HG03565 (cell line): Measurements from ENCODE around the gene AOPEP.

Experiments
- ATAC-seq: cut with Tn5 transposase; IDR thresholded peaks from one replicate; pipeline ENCODE4 v1.9.1; 2021; ENCODE audit warnings: mild to moderate bottlenecking, moderate library complexity; ENCODE audit not compliant: unreplicated experiment

Gene AOPEP

DNA sequence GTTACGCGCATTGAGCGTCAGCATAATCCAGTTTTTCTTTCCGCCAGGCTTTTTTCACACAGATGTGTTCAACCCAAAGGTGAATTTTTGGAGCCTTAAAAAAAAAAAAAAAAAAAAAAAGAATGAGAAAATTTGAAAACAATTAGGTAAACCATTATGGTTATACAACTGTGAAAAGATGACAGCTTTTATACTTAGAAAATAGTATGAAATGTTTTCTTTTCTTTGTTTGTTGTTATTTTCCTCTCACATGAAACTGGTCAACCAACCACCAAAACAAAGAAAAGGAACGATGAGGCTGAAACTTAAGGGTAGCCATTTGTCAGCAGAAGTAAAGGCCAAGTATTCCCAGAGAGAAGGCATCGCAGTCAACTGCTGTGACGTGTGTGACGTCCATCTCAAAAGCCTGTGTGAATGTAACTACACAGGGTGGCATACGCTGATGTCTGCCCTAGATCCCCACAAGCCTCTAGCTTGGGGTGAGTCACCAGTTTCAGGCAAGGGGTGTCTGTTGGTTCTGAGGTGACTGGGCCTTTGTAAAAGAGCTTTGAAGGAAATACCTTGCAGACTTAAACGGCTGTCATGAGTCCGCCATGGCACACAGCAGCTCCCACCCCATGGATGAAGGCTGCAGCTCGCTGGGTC is 182.9 kb downstream of the AOPEP start:
- ATAC-seq = no peak

DNA sequence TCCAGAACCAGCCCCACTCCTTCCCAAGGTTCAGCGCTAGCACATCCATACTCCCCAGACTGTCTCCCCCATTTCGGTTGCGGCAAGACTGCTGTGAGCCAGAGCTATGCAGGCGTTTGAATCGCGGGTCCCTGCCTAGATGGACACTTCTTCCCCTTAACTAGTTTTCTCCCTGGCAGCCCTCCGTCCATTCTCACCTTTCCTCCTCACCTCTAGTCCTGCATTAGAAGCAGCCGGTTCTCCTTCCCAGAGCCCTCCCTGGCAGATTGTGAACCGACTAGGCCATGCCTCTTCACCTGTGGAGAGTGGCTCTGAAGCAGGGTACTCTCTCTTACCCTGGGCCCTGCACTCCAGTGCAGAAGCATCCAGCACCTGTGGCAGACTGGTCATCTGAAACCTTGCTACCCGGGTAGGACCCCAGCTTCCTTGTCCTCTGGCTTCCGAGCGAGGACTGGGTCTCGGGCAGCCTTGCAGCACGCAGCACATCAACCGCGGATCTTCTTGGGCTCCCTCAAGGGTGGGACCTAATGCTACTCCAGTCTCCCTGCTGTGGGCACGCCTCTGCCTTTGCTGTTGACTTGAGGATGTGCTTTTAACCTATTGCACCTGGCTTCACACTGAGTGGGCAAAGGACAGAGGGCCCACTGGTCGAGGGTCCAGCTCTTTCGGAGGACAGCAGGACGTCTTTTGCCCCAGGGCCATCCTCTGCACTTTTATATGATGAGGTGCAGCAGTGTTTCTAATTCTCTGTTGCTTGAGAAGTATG is 183.6 kb downstream of the AOPEP start:
- no peak for ATAC-seq

DNA sequence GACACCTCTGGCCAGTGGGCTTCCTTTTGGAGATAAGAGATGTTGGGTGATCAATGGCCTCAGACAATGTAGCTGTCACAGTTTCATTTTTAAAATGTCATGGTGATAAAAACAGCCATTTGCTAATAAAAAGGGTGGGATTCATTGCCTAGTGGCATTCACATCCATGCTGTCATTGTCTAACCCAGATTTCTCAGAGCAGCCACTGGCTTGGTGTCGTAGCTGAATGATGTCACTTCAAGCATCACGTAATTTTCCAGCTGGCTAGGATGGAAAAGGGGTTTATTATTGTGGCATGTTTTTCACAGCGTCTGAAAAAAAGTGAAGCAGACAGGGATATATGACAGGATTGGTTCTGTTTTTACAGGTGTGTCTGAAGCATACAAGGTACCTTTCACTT is 184.7 kb downstream of the AOPEP start:
- no peak for ATAC-seq

DNA sequence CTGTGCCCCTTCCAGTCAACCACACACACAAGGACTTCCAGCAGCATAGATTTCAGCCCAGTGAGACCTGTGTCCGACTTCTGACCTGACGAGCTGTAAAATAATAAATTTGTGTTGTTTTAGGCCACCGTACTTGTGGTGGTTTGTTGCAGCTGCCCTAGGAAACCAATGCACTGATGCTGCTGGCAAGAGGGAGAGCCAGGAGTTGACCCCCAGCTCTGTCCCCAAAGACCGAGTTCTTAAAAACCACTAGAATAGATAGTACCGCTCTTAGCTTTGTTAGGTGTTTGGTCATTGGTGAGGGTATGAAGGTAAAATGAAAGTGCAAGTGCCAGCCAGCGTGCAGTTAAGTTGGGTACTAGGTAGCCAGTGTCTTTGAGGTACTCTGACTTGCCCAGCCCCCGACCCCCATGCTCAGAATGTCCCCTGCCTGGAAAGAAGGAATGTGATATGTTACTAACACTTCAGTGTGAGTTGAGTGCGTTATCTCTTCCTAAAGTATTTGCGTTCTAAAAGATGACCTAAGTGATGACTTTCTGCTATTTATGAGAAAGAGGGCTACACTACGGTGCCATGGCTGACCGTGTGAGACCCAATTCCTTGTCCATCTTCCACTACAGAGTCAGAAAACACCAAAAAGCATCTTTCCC is 185.6 kb downstream of the AOPEP start:
- ATAC-seq = no peak

DNA sequence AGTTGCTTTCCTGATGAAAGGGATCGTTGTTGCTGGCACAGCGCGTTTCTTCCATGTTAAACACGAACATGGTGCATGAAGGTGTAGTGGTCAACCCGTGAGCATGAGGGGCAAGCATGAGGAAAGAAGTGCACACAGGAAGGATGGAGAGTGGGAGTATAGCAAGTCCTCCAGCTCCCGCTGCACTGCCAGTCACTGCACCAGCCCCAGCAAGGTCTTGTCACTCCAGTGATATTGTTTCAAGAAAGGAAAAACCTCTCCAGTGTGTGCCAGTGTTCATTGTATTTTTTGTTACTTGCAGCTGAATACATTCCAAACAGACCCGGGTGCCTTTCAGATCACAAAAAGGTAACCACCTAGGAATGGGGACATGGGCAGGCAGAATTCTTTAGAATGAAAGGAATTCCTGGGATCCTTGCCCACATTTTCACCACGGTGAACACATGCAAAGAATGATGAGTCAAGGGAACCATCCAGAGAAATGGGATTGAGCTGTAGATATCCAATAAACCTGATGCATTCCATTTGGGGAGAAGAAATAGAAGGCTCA is 186.3 kb downstream of the AOPEP start:
- no peak for ATAC-seq

DNA sequence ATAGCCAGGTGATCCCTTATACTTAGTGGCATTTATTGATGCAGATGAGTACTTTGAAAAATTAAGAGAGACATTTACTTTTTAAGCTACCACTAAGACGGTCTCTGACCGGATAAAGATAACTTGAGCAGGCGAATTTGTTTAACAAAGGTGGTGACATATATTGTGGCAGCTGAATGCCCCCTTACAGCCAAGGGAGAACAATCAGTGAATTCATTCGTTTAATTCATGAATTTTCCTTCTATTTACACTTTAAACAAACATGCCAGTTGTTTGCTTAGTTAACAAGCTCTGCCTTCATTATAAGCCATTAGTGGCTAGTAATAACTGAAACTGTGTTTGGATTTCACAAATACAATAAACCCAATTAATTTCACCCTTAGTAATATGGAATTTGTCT is 187.1 kb downstream of the AOPEP start:
- ATAC-seq = no peak

DNA sequence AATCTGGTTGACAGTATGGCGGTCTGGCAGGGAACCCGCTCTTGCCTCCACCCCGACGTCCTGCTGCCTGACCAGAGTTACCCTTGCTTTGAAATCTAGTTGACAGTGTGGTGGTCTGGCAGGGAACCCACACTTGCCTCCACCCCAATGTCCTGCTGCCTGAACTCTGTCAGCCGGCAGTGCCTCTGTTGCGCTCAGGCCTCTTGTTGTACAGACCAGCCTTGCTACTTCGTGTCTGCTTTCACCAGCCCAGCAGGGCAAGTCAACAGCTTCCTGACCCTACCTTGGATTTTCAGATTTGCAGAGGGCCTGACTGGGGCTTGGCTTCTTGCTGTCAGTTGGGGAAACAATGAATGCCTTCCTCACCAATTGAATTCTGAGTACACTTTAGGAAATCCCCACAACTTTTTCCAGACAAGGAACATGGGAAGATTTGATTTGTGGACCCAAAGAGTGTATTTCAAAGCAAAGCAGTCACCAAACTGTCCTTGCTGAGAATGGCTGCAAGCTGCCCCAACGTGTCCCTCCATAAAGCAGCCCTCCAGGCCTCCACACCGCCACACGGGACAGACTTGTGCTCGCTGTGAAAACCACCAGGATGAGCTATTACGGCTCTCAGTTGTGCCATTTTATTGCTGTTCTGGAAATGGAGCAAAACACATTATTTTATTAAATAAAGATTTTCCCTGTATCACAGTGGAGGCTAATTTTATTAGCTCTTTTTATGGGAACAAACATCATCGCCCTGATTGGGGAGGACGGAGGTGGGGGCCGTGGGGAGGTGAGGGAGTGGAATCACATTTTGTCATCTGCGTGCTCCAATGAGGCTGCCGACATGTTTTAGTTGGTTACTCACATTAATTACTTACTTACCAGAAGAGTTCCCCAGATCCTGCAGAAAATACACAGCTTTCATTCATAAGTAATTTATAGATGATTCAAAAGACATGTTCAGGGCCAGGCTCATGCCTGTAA is 189.3 kb downstream of the AOPEP start:
- ATAC-seq = no peak

DNA sequence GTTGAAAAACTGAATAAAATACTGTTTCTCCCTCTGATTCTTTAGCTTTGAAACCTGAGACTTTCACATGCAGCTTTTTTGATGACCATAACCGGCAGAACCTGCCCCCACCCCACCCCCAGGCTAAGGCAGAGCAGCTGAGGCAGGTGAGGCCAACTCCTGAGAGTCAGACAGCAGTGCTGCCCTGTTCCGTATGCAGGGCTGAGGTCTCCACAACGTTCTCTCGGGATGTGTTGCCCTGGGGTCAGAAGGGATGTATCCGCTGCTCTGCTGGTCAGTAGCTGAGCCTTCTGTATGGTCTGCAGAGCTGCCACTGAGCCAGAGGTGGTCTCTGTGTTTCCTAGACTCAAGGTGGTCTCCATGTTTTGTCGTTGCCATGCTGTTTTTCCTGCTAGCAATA is 190.5 kb downstream of the AOPEP start:
- ATAC-seq = no peak

DNA sequence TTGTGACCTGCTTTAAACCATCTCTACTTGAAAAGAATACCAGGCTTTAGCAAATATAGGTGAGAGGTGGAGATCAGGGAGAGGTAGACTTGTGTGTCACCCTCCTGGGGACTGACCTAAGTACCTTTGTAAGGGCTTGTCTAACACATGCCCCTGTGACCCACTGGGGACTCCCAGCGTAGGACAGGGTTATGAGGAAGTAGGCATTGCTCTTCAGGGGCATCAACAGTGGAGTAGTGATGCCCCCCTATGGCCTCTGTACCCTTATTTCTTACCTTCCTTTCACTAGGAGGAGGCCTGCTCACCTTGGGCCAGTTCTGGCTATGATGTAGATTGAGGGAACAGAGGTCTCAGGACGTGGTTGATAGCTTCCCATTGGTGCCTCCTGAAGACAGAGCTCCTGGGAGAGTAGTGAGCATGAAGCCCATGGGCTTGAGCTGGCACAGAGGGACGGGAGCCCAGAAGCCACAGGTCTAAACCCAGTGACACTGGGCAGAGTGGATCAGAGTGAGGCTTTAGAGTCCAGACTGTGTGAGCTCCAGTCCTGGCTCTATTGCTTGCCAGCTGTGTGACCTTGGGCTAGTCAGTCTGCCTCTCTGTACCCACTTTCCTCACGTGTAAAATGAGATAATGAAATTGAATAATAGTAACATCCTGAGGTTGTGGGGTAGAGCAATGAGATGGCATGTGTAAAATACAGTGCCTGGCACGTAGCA is 191.7 kb downstream of the AOPEP start:
- no peak for ATAC-seq

DNA sequence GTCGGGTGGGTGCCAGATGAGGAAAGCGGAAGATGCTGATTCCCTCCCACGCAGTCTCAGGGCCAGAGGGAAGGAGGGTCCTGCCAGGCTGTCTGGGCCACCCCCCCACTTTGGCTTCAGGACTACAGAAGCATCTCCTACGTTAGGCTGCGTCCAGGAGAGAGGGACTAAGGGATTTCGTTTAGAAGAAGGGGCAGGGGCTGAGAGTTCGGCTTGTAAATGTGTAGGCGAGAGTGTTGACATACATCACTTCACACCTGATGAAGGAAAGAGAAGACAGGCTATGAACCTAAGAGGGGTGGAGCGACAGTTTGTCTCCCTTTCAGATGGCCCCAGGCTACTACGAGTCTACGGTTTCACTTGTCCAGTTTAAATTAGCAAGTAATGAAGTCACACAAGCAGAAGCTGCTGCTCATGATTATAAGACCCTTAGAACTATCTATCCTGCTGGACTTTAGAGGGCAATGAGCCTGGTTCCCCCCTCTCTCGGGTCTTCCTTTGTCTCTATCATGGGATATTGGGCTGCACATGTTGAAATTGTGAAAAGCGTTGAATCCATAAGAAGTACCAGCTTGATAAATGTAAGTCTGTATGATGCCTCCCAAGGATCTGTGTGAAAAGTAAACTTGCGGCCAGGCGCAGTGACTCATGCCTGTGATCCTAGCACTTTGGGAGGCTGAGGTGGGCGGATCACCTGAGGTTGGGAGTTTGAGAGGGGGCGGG is 193.0 kb downstream of the AOPEP start:
- no peak for ATAC-seq

DNA sequence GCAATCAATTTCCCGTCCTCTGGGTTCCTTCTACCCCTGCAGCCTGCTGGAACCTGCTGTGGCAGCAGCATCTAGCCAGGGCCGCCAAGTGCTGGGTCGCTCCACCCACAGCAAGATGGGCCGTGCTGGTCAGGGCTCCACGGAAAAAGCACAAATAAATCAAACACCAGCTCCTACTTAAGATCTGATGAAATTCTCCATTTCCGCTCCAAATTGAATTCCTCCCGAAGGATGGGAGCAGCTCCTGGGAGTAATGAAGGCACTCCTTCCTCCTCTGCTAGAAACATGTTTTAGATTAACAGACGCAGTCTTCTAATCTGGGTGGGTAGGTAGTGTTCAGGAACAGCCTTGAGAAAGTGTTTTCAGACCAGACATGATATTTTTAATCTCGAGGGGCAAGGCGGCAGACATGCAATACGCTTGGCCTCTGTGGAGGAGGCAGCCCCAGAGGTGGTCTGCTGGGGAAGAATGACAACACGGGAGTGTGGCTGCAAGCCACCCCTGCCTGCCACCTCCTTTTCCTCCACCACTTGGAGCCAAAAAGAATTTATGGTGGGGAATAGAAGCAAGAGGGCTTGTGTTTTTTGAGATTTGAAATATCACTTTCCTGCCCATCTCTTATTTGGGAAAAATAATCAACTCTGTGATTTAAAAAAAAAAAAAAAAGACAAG is 194.1 kb downstream of the AOPEP start:
- no peak for ATAC-seq

DNA sequence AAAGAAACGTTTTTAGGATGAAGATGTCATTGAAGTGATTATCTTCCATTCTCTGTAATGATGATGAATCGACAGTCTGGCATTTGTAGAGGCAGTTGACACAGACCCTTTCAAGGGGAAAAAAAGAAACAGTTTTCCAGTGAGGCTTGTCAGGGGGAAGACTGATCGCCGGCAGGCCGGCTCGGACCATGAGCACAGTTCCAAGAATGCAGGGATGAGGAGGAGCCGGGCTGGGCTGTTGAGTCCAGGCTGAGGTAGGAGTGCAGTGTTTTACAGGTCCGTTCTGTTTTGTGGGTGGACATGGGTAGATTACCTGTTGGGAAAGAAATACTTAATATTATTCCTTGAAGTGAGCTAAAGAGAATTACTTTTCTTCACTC is 194.6 kb downstream of the AOPEP start:
- ATAC-seq = no peak

DNA sequence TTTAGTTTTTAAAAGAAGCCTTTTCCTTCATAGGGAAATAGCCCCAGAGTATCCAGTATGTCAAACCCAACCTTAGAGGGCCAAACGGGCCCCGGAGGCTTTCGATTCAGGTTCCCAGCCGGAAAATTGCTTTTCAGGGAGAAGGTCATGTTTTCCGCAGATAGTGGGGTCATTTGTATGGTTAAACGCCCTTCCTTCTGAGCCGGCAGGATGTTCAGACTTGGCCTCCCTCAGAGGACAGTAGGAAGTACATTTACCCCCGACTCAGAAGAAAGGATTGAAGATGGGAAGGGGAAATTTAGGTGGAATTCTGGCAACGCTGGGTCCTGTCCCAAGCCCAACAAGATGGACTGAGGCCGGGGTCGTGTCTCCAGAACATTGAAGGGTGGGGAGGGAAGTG is 195.2 kb downstream of the AOPEP start:
- no peak for ATAC-seq

DNA sequence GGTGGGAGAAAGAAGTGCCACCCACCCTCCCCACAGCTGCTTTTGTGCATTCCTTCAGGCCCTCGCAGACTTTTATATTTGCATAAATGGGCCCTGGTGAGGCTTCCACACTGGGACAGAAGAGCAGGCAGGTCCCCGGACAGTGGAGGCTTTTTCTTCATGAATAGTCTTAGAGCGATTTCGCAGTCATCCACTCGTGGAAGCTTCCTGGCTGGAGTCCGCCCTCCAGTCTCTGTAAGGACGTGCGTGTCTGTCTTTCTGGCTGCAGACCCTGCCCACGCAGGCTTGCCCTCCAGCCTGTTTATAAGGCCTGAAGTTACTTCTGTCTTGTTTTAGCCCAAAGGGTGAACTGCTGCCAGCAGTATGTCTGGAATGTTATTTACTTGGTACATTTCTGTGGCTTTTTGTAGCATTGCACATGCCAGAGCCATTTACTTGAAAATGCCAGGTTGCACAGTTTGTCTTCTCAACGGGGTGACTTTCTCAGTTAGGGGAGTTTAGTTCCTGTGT is 195.7 kb downstream of the AOPEP start:
- ATAC-seq = no peak

DNA sequence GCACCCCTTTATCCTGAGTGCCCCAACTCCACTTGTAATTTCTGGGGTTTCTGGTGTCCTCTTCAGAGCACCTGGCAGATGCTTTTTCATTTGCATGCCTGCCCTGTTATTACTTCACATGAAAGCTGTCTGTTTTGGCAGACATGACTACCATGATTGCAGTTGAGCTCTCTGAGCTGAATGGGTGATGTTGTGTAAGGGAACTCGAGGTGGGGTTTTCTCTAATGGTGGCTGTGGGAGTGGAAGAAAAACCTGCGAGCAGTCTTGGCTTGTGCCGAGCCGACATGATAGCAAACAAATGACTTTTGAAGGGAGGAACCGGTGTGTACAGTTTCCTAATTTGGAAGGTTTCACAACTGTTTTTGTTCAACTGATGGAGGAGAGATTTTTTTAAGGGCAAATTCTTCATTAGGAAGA is 196.2 kb downstream of the AOPEP start:
- ATAC-seq = no peak

DNA sequence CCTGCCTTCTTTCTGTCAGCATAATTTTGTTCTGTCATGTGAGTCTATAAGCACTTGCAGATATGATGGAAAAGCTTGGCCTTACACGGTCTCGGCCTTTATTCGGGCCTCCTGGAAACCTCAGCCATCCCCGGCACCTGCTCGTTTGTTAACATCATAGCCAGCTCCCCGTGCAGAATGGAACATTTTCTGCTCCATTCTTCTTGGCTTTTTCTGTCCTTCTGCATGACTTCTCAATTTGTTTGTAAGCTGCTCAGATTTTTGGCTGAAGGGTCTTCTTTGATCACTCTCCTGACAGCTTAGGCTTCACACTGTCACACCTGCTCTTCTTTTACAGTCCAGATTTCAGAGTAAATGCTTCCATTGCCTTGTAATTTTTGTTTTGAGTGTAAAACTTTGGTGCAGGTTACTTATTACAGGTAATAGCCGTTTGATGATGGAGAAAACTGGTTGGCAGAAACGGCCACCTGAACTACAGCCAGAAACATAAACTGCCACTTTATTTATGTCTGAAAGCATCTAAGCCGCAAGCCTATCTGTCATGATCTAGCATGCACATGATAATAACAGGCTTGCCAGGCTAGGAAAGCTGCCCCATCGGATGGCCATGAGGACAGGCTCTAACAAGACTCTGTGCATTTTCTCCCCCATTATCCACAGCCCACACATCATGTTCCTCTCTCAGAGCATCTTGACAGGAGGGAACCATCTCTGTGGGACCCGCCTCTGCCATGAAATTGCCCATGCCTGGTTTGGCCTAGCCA is 197.0 kb downstream of the AOPEP start:
- no peak for ATAC-seq

DNA sequence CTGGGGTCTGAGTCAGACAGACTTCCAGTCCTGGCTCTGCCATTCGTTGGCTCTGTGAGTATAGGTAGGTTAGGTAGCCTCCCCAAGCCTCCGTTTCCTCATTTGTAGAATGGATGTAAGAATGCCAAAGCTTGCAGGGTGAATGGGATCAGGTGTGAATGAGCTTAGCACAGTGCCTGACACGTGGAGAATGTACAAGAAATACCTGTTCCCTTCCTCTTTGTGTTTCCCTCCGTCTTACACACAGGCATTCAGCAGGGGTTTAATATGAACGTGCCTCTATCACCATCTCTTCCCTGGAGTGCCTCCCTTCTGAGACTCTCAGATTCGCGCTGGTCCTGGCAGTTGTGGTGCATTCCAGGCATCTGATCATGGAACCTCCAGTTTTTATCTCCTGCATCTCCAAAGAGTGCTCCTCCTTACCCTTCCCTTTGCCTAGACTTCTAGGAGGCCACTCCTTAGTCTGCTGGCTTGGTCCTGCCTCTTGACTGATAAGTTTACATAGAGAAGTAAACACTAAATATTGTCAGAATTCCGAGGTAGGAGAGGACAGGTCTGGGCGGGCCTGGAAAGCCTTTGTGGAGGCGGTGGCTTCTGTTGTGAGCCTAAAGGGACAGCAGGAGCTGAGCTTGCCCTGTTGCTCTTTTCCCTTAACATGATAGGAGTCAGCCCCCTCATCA is 199.4 kb downstream of the AOPEP start:
- no peak for ATAC-seq

DNA sequence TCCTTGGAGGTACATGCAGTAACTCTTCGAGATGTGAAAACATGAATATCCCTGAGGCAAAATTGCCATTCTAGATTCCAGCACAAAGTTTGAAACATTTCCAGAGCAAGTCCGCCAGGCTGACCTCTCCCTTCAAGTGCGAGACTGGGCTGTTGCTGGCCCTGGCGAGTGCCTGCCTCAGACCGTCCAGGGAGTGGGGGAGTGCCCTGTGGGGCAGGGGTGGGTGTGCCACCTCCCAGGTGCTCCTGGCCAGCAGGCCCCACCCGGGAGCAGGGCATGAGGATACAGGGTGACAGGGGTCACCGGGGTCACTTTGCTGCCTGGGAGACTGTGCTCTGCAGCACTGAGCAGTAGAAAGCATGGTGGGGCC is 199.9 kb downstream of the AOPEP start:
- ATAC-seq = no peak
